ENCODE results near the gene CCNF.

- TF ChIP-seq POLR2A (IDR thresholded peaks at IDR 0.05; ENCODE audit: borderline replicate concordance, extremely low read depth, insufficient read depth, insufficient read length), result no peak
- no peak for TF ChIP-seq CTCF (IDR thresholded peaks at IDR 0.05 in 2 of 3, conservative IDR thresholded peaks at IDR 0.05 in 1 of 3; ENCODE audit: borderline replicate concordance in 1 of 3, insufficient read depth in 1 of 3, low read depth in 2 of 3, low read length in 2 of 3)
- no peak for TF ChIP-seq POLR2AphosphoS5 (IDR thresholded peaks at IDR 0.05; ENCODE audit: low read depth, low read length)
- no peak for TF ChIP-seq SP1 (IDR thresholded peaks at IDR 0.05; ENCODE audit: low read depth)
- no peak for TF ChIP-seq EGR1 (IDR thresholded peaks at IDR 0.05; ENCODE audit: low read depth)
- TF ChIP-seq SRF (IDR thresholded peaks at IDR 0.05; ENCODE audit: low read depth), result no peak
- TF ChIP-seq EZH2phosphoT487 (IDR thresholded peaks at IDR 0.05; ENCODE audit: borderline replicate concordance), result no peak
- no peak for TF ChIP-seq YY1 (IDR thresholded peaks at IDR 0.05; ENCODE audit: extremely low read depth, insufficient replicate concordance, low read depth, low read length)
- TF ChIP-seq EZH2 (IDR thresholded peaks at IDR 0.05), result no peak
- no peak for TF ChIP-seq CBX3 (IDR thresholded peaks at IDR 0.05; ENCODE audit: low read depth)
- no peak for TF ChIP-seq ZNF274 (IDR thresholded peaks at IDR 0.05; ENCODE audit: low read depth, low read length)
- TF ChIP-seq RAD21 (IDR thresholded peaks at IDR 0.05; ENCODE audit: low read depth), result no peak
- TF ChIP-seq SIN3A (IDR thresholded peaks at IDR 0.05; ENCODE audit: low read depth), result no peak
These were observed 37.6 kb downstream of the CCNF start for GRCh38 chr16:2466667-2467527.
